Keratinocyte (primary cell): ENCODE measurements around the gene ADGRD1.

Experiments used
- EZH2 ChIP-seq: IDR thresholded peaks from one replicate; pipeline ENCODE4 v1.6.1; 2012; ENCODE audit warnings: inconsistent platforms, mild to moderate bottlenecking, low read length, moderate library complexity
- TF ChIP-seq, protein P1 (sequence below), 3 experiments: IDR thresholded peaks in 1 of 3; conservative IDR thresholded peaks in 1 of 3; optimal IDR thresholded peaks in 1 of 3; 2 replicates in 2 of 3; 3 replicates in 1 of 3; pipeline versions ENCODE3 to v1.5.1; 2011; ENCODE audit warnings: low read length in 3 of 3, mild to moderate bottlenecking in 3 of 3, moderate library complexity in 2 of 3, control low read depth in 1 of 3, inconsistent platforms in 1 of 3; ENCODE audit not compliant: insufficient read depth in 2 of 3; ENCODE audit errors: extremely low read depth in 1 of 3

DNA sequence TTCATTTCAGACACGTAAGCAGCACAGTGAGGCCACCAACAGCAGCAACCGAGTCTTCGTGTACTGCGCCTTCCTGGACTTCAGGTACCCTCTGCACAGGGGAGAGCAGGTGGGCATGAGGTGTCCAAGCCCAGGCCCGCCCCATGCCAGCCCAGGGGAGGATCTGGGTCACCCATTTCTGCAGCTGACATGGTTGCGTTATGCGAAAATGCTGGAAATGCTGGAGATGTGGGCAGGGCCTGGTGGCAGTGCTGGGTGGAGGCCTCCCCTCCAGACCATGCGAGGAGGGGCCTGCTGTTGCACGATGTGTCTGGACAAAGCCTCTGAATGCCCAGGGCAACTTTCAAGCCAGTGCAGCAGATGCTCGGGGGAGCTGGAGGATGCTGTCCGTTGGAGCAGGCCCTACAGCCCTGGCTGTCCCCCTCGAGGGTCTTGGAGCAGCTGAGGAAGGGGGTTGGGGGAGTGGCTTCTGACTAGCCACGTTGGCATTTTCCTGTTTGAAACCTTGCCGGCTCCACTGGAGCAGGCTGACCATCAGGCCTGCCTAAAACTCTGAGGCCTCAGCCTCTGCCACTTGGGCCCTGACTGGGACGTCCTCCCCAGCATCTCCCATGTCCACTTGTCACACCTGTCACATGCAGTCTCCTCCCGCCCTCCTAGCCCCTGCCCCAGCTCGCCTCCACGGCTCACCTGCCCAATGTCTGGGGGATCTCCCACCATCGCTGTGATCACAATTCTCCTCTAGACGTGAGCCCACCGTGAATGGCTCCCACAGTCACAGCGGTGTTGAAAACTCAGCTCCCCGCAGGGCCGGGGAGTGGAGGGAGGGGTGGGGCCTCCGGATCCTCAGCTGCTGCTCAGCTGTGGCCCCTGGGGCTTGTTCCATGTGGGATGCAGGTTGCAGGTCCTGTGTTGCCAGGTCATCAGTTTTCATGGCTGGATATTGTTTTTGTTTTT lies 123.4 kb downstream of the ADGRD1 start:
- TF ChIP-seq, protein P1, sequence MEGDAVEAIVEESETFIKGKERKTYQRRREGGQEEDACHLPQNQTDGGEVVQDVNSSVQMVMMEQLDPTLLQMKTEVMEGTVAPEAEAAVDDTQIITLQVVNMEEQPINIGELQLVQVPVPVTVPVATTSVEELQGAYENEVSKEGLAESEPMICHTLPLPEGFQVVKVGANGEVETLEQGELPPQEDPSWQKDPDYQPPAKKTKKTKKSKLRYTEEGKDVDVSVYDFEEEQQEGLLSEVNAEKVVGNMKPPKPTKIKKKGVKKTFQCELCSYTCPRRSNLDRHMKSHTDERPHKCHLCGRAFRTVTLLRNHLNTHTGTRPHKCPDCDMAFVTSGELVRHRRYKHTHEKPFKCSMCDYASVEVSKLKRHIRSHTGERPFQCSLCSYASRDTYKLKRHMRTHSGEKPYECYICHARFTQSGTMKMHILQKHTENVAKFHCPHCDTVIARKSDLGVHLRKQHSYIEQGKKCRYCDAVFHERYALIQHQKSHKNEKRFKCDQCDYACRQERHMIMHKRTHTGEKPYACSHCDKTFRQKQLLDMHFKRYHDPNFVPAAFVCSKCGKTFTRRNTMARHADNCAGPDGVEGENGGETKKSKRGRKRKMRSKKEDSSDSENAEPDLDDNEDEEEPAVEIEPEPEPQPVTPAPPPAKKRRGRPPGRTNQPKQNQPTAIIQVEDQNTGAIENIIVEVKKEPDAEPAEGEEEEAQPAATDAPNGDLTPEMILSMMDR (optimal IDR thresholded peaks at IDR 0.05 in 1 of 3, IDR thresholded peaks at IDR 0.05 in 1 of 3, conservative IDR thresholded peaks at IDR 0.05 in 1 of 3; ENCODE audit: extremely low read depth in 1 of 3, insufficient read depth in 2 of 3, low read length in 3 of 3) = no peak
- no peak for TF ChIP-seq EZH2
